AG08395 (cell line): ENCODE measurements around the gene SENP6.

ENCODE experiments used
- DNase-seq: peaks from one replicate; pipeline ENCODE4 v3.0.0; 2012; ENCODE audit warnings: mixed read lengths, low spot score

Gene SENP6

DNA sequence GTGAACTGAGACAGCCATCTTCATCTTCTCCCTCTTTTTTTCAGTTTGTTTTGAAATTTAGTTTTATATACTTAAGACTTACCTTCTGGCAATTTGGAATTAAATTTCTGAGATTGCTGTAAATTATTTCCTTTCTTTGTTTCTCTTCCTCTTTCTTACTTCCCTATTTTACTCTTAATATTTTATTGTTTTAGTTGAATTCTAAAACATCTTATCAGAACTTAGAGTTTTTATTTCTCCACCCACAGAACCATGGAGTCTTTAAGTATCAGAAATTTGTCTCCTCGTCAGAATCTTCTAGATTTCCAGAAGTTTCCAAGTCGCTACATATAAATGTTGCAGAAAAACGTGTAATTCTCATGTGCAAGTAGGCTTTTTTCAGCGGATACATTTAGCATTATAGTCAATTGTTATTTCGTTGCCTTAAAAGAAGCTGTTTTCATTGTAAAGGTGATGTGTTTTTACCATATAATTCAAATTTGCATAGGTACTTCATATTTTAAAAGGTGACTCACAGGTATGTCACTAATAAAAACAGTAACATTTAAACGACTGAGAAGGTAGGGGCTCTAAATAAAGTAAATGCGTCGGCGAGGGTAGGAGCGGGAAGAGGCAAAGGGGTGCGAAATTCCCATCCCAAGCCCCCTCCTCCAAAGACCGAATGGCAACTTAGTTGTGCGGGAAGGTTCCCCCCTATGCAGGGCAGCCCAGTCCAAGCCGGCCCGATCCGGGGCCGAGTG lies 146.5 kb downstream of the SENP6 start:
- DNase-seq: no peak

DNA sequence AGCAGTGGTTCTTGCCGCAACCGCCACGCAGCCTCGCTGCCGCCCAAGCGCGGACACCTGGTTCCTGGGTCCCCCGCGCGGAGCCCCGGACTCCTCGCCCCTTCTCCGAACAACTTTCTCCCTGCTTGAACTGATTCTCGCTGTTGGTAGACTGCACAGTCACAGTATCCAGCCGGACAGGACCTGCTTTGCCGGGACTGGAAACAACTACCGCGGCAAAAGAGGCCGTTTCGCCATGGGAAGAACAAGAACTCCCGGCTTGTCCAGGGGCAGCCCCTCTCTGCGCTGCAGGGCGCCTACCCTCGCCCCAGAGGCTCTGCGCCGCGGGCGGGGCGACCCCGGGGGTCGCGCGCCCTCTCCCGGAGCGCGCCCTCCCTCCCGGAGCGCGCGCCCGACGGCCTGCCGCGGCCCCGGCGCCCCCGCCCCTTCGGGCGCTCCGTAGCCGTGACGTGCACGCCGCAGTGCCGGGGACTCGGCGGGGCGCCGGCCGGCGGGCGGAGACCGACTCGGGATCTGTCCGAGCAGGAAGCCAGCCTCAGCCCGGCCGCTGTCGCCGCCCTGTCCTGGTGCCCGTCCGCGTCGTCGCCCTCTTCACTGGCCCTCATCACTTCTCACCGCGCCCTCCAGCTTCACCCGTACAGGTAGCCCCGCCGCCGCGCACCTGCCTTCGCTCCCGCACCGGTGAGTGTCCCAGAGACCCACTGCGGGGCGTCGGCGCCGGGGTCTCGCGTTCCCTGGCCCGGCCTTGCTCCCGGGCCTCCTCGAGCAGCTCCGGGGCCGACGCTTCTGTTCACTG lies 147.3 kb downstream of the SENP6 start, which contains the start of gene MYO6:
Gene MYO6 (plus strand): TSS at position 497 of the 796 bp plus-strand sequence. CDS start 68,309 bp downstream, outside the sequence.
- peak; percentile 78 for DNase-seq

DNA sequence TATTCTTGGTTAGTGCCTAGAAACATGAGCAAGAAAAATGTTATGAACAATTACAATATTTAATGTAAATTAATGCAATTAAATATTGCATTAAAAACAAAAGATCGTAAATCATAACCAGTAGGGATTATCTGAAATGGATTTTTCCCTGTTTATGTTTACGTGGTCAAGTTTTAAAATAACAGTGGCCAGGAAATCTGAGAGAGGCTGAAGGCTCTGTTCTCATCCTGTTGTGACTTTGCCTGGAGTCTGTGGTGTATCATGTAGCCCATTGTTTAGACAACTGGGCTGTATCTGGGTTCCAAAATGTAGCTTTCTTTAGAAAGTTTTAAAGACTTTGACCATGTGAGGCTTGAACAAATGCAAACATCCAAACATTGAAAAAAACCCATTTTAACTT lies 149.8 kb downstream of the SENP6 start:
- no peak for DNase-seq

GRCh38 chr6:75752365-75752764 lies 150.7 kb downstream of the SENP6 start:
- no peak for DNase-seq

GRCh38 chr6:75755704-75756103 lies 154.0 kb downstream of the SENP6 start:
- no peak for DNase-seq

- DNase-seq: no peak
Observed at GRCh38 chr6:75757295-75757694, 155.6 kb downstream of the SENP6 start.

DNA sequence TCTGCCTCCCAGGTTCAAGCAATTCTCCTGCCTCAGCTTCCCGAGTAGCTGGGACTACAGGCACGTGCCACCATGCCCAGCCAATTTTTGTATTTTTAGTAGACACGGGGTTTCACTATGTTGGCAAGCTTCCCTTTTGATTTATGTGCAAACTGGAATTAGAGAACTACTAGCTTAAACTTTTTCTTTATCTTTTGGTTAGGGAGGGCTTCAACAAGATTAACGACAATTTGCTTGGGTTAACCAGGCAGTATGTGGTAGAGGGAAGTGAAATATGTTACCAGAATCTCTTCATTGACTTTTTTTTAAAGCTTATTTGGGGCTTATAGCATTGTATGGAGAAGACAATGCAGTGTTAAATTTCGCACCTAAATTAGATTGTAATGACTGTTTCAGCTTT lies 156.4 kb downstream of the SENP6 start:
- DNase-seq: no peak

DNA sequence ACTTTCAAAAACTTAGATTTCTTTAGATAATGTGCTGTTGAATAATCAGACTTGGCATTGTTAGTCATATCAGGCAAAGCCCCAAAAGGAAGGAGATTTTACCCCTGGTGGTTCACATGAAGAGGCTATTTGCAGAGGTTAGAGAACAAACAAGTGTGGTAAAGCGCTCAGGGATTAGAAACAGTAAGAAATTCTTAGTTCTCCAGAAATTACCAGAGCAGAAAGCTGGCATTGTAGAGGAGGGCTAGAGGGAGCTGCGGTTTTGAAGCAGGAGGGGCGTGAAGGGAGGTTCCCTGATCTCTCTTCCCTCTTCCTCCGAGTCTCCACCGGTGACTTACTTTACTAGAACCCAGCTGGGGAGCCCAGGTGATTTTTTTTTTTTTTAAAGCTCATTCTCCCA lies 157.5 kb downstream of the SENP6 start:
- no peak for DNase-seq

GRCh38 chr6:75760320-75760719 lies 158.6 kb downstream of the SENP6 start:
- DNase-seq: no peak

GRCh38 chr6:75761489-75761888 lies 159.8 kb downstream of the SENP6 start:
- no peak for DNase-seq

- no peak for DNase-seq
Observed at GRCh38 chr6:75762063-75762462, 160.4 kb downstream of the SENP6 start.

- no peak for DNase-seq
Observed at GRCh38 chr6:75766387-75766786, 164.7 kb downstream of the SENP6 start.
